HCT116 (cell line): ENCODE measurements around the gene JCHAIN.

ENCODE experiments used
- EGR1 ChIP-seq: IDR thresholded peaks from 2 replicates; pipeline ENCODE4 v1.6.1; 2012; ENCODE audit warnings: low read depth
- ELF1 ChIP-seq: IDR thresholded peaks from 2 replicates; pipeline ENCODE4 v1.6.1; 2012; ENCODE audit warnings: low read depth, borderline replicate concordance
- JUND ChIP-seq: IDR thresholded peaks from 2 replicates; pipeline ENCODE4 v1.6.1; 2012
- POLR2A ChIP-seq: IDR thresholded peaks from 2 replicates; pipeline ENCODE4 v1.7.0; 2011; ENCODE audit warnings: borderline replicate concordance; ENCODE audit not compliant: insufficient read depth, insufficient read length; ENCODE audit errors: extremely low read depth
- POLR2AphosphoS5 ChIP-seq: IDR thresholded peaks from 2 replicates; pipeline ENCODE4 v1.6.1; 2011; ENCODE audit warnings: mild to moderate bottlenecking, low read depth, low read length, moderate library complexity
- RAD21 ChIP-seq: IDR thresholded peaks from 2 replicates; pipeline ENCODE4 v1.6.1; 2012; ENCODE audit warnings: low read depth, mild to moderate bottlenecking
- SRF ChIP-seq: IDR thresholded peaks from 2 replicates; pipeline ENCODE4 v1.6.1; 2012; ENCODE audit warnings: low read depth
- TCF7L2 ChIP-seq: IDR thresholded peaks from 2 replicates; pipeline ENCODE4 v1.7.0; 2011; ENCODE audit warnings: borderline replicate concordance, inconsistent platforms; ENCODE audit not compliant: insufficient read depth, insufficient read length; ENCODE audit errors: extremely low read depth
- YY1 ChIP-seq: IDR thresholded peaks from 2 replicates; pipeline ENCODE4 v1.6.1; 2011; ENCODE audit warnings: low read length, low read depth, moderate library complexity, mild to moderate bottlenecking; ENCODE audit not compliant: insufficient replicate concordance; ENCODE audit errors: extremely low read depth
- TF ChIP-seq, protein P1 (sequence below), 3 experiments: fragments of 200-600 bp in 1 of 3; sonication (generic) in 1 of 3; IDR thresholded peaks in 2 of 3; conservative IDR thresholded peaks in 1 of 3; 2 replicates each; pipeline ENCODE4 v1.5.1; 2012 to 2017; ENCODE audit warnings: low read depth in 2 of 3, low read length in 2 of 3, antibody characterized with exemption in 1 of 3, borderline replicate concordance in 1 of 3, control low read depth in 1 of 3, mild to moderate bottlenecking in 1 of 3, mixed read lengths in 1 of 3, mixed run types in 1 of 3, moderate library complexity in 1 of 3; ENCODE audit not compliant: insufficient read depth in 1 of 3
- TF ChIP-seq, protein P2 (sequence below): IDR thresholded peaks from 2 replicates; pipeline ENCODE4 v1.6.1; 2012
- TF ChIP-seq, protein P3 (sequence below): IDR thresholded peaks from 2 replicates; pipeline ENCODE4 v1.6.1; 2012; ENCODE audit warnings: low read depth

DNA sequence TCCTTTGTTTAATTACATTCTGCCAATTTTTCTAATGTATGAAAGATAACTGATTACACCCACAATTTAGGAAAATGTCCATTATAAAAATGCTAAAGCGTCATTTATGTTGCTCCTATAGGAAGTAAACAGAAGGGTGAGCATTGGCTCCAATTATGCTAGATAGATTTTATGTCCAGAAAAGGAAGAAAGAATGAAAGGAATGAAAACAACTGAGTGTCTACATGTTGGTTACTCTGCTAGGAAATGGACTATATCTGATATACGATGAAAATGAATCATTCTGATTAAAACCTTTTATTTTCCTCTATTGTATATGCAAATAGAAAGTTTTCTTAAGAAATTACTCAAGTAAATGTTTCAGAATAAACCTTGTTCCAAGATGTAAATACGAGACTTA, 36.1 kb downstream of the JCHAIN start:
- TF ChIP-seq, protein P1, sequence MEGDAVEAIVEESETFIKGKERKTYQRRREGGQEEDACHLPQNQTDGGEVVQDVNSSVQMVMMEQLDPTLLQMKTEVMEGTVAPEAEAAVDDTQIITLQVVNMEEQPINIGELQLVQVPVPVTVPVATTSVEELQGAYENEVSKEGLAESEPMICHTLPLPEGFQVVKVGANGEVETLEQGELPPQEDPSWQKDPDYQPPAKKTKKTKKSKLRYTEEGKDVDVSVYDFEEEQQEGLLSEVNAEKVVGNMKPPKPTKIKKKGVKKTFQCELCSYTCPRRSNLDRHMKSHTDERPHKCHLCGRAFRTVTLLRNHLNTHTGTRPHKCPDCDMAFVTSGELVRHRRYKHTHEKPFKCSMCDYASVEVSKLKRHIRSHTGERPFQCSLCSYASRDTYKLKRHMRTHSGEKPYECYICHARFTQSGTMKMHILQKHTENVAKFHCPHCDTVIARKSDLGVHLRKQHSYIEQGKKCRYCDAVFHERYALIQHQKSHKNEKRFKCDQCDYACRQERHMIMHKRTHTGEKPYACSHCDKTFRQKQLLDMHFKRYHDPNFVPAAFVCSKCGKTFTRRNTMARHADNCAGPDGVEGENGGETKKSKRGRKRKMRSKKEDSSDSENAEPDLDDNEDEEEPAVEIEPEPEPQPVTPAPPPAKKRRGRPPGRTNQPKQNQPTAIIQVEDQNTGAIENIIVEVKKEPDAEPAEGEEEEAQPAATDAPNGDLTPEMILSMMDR (IDR thresholded peaks at IDR 0.05 in 2 of 3, conservative IDR thresholded peaks at IDR 0.05 in 1 of 3; ENCODE audit: borderline replicate concordance in 1 of 3, insufficient read depth in 1 of 3, low read depth in 2 of 3, low read length in 2 of 3) = no peak
- no peak for TF ChIP-seq RAD21
- TF ChIP-seq JUND = no peak
- TF ChIP-seq, protein P2, sequence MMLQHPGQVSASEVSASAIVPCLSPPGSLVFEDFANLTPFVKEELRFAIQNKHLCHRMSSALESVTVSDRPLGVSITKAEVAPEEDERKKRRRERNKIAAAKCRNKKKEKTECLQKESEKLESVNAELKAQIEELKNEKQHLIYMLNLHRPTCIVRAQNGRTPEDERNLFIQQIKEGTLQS = no peak
- no peak for TF ChIP-seq POLR2AphosphoS5
- no peak for TF ChIP-seq POLR2A
- TF ChIP-seq EGR1 = no peak
- TF ChIP-seq, protein P3, sequence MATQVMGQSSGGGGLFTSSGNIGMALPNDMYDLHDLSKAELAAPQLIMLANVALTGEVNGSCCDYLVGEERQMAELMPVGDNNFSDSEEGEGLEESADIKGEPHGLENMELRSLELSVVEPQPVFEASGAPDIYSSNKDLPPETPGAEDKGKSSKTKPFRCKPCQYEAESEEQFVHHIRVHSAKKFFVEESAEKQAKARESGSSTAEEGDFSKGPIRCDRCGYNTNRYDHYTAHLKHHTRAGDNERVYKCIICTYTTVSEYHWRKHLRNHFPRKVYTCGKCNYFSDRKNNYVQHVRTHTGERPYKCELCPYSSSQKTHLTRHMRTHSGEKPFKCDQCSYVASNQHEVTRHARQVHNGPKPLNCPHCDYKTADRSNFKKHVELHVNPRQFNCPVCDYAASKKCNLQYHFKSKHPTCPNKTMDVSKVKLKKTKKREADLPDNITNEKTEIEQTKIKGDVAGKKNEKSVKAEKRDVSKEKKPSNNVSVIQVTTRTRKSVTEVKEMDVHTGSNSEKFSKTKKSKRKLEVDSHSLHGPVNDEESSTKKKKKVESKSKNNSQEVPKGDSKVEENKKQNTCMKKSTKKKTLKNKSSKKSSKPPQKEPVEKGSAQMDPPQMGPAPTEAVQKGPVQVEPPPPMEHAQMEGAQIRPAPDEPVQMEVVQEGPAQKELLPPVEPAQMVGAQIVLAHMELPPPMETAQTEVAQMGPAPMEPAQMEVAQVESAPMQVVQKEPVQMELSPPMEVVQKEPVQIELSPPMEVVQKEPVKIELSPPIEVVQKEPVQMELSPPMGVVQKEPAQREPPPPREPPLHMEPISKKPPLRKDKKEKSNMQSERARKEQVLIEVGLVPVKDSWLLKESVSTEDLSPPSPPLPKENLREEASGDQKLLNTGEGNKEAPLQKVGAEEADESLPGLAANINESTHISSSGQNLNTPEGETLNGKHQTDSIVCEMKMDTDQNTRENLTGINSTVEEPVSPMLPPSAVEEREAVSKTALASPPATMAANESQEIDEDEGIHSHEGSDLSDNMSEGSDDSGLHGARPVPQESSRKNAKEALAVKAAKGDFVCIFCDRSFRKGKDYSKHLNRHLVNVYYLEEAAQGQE = no peak
- TF ChIP-seq SRF = no peak
- TF ChIP-seq TCF7L2 = no peak
- no peak for TF ChIP-seq YY1
- TF ChIP-seq ELF1 = no peak
